GM11168 (cell line): ENCODE data around the gene EHD4.

Source experiments
- in situ Hi-C: fragments of 300-500 bp; cut with MboI; formaldehyde crosslinking; loops from one replicate; pipeline ENCODE4 v1.12.0; 2022; ENCODE audit warnings: low sequenced_read_pairs; ENCODE audit not compliant: unreplicated experiment

The EHD4 gene

GRCh38 chr15:41982133-41982930 is 10.0 kb upstream of the EHD4 start:
- in situ Hi-C loops = no loop called here

- in situ Hi-C loops = no loop called here
Observed at GRCh38 chr15:41981371-41982132, 9.2 kb upstream of the EHD4 start.

DNA sequence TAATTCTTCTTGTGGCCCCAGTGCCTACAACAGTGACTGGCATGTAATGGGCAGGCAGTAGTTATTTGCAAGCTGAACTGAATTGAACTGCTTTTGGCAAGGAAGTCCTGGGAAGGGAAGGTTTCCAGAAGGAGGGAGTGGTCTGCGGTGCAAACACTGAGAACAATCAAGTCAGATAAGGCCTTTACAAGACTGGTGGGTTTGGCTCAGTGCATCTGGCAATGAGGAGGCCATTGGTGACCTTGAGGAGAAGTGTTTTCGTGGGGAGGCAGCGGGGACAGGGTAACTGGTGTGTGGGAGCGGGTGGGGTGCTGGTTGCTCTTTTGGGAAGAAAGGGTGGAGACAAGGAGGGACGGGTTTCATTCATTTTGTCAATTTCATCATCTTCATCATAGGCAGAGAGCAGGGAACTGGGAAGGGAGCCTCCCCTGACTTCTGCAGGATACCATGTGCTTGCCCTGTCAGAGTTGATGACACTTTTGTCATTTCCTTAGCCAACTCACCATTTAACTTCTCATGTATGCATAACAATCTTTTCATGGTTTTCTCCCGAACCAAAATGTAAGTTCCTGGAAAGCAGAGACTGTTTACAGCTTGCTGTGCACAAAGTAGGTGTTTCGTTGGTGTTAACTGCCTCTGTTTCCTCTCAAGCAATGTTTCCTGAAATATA is 8.4 kb upstream of the EHD4 start:
- in situ Hi-C loops = no loop called here

DNA sequence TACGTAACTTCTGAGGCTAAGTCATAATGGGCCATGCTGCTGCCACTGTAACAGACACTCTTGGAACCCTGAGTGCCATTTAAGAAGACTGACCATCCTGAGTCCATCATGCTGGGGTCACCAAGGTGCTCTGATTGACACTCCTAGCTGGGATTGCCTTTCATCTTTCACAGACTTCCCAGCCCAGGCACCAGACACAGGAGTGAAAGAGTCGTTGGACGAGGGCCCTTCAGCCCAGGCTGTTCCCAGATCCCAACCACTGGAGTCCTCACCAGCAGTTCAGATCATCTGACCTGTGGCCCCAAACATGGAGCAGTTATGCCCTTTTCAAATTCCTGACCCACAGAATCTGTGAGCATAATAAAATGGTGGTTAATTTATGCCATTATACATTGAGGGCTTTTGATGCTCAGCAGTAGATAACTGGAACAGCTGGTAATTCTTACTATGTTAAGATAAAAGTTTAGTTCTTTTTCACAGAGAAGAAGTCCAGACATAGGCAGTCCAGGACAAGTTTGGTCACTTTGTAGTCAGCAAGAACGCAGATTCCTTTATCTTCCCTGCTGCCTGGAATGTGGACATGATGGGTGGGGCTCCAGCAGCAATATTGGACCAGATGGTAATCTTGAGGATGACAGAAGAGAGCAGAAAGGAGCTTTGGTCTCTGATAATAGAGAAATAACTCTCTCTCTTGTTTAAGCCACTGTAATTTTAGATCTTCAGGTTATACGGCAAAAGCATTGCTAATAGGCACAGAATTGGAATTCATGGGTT is 7.3 kb upstream of the EHD4 start:
- in situ Hi-C loops = no loop called here

DNA sequence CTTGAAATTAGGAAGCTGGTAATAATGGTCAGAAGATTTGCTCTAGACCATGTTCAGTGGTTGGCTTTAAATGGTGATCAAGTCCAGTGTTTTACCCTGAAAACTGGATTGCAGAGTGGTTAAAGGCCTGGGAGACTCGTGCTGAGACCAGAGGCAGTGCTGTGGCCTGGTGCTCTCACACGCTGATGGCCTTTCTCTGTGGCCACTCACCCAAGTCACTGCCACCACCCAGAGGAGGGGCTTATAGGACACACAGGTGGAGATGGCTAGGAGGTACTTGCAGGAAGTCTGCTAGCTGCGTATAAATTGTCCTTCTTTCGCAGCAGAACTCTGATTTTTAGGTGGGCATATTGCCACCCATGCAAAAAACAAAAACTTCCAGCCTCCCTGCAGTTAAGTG is 6.2 kb upstream of the EHD4 start:
- in situ Hi-C loops = no loop called here

GRCh38 chr15:41977757-41978383 is 5.5 kb upstream of the EHD4 start:
- in situ Hi-C loops = no loop called here

GRCh38 chr15:41975669-41976068 is 3.3 kb upstream of the EHD4 start:
- in situ Hi-C loops = no loop called here

DNA sequence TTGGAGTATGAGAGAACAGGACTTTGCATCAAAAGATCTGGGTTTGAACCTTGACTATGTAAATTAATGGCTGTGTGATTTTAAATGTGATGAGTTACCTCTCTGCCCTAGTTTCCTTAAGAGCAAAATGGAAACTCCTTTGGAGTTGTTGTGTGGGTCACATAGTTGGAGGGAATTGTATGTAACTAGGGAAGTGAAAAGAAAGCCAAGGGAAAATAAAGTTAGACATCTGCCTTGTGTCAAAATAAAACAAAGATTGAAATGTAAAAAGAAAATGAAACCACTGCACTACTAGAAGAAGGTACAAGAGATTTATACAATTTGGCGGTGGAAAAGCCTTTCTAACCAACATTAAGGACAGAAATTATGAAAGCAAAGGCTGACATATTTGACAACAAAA is 1.7 kb upstream of the EHD4 start:
- in situ Hi-C loops = no loop called here

- in situ Hi-C loops = no loop called here
Observed at GRCh38 chr15:41971895-41972252, 483 bp downstream of the EHD4 start.

DNA sequence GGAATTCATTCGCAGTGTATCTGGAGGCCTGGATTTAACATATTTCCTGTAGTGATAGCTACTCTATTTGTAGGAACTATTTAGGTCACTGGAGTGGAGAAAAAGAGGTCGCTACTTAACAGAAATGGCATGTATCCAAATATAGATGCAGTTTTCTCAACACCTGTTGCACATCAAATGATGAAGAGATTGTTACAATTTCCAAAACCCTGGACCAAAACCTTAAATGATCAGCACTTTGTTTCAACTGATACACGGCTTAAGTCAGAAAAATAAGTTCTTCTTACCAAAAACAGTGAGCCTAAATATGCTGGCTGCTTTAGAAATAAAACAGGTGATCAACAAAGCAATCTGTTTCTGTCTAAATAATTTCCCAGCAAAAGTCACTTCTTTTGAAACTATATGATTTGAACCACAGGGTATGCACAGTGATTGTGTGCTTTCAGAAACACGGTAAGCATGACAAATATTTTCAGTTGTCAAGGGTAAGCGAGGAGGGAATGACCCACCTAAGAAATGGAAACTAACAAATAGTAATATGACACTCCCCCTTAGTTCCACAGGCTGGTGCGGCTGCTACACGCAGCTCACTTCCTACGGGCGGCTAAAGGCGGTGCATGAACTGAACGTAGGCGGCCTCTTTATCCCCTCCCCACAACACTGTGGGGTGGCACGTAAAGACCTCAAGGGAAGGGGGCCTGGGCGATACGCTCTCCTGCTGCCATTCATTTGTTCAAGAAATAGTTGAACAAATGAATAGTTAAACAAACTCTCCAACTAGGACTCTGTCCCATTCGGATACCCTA is 1.1 kb downstream of the EHD4 start:
- in situ Hi-C loops = no loop called here

DNA sequence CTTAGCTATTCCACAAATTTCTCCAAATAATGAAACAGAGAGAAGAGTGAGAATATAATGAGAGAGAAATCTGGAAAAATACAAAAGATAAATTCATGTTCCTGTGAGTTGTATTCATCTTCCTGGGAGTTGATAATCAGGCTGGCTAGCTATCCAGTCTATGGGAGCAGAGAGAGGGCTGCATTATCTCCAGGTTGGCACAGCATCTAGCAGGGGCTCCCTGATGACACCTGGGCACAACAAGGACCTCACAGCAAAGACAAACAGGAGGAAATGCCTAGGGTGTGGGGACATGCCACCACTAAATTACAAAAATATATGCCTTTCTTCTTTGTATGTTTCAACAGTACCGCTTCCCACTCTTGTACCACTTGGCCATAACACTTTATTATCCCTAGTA is 1.9 kb downstream of the EHD4 start:
- in situ Hi-C loops = no loop called here

GRCh38 chr15:41969851-41970431 is 2.4 kb downstream of the EHD4 start:
- in situ Hi-C loops = no loop called here

DNA sequence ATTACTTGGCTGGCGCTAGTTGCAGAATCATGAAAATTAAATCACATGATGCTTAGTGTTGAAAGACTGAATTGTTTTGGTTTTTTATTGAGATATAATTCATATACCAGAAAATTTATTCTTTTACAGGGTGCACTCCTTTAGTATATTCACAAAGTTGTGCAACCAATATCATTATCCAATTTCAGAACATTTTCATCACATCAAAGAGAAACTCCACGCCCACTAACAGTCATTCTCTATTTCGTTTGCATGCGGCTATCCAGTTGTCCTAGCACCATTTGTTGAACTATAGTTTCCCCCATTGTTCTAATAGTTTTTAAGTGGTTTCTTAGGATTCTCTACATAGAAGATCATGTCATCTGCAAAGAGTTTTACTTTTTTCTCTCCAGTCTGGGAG is 3.7 kb downstream of the EHD4 start:
- in situ Hi-C loops = no loop called here

DNA sequence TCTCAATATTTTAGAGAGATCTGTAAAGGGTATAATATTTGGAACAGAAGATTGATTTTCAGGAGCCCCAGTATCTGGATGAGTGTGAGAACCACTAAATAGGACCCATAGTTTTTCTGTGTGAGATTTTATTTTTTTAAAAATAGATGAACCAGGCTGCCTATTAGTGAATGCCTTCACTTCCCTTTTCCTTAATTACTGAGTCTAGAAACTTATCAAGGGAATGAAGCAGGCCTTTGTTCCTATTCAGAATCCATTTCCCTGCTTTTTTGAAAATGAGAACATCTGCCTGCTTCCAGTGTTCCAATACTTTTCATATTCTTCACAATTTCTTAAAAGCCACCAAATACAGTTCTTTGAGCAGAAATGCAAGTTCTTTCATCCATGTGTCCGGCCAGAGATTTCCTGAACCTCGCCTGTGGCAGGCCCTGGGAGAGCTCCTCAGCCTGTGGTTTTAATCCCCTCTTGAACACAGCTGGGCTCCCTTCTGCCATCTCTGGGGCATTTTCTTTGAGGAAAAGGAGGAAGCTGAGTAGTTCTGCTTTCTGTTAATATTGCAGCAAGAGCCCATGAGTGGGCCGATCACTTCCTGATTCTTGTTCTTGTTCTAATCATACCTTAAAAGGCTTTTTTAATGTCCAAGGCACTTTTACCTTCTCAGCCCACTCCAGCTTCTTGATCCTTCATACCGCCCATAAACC is 4.7 kb downstream of the EHD4 start:
- in situ Hi-C loops = no loop called here

DNA sequence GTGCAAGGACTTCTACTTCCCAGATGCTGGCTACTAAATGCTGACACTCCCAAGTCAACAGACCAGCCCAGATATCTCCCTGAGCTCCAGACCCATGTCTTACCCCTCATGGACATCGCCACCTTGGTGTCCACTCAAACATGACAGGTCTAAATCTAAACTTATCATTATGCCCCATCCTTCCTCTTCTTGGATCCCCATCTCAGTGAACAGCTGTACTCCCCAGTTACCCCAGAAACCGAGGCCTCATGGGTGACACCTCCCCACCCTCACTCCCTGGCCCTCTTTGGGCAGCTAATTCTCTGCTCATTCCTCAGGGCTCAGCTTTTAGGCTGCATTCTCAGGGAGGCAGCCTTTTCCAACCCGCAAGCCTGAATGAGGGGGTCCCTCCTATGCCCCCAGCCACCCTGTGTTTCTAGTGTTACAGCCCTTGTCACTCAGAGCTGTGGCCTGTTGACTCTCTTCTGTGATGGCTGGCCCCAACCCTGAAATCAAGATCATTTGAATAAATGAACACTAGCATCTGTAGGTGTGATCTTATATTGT is 5.4 kb downstream of the EHD4 start:
- in situ Hi-C loops = no loop called here

GRCh38 chr15:41966414-41966812 is 5.9 kb downstream of the EHD4 start:
- in situ Hi-C loops = no loop called here

DNA sequence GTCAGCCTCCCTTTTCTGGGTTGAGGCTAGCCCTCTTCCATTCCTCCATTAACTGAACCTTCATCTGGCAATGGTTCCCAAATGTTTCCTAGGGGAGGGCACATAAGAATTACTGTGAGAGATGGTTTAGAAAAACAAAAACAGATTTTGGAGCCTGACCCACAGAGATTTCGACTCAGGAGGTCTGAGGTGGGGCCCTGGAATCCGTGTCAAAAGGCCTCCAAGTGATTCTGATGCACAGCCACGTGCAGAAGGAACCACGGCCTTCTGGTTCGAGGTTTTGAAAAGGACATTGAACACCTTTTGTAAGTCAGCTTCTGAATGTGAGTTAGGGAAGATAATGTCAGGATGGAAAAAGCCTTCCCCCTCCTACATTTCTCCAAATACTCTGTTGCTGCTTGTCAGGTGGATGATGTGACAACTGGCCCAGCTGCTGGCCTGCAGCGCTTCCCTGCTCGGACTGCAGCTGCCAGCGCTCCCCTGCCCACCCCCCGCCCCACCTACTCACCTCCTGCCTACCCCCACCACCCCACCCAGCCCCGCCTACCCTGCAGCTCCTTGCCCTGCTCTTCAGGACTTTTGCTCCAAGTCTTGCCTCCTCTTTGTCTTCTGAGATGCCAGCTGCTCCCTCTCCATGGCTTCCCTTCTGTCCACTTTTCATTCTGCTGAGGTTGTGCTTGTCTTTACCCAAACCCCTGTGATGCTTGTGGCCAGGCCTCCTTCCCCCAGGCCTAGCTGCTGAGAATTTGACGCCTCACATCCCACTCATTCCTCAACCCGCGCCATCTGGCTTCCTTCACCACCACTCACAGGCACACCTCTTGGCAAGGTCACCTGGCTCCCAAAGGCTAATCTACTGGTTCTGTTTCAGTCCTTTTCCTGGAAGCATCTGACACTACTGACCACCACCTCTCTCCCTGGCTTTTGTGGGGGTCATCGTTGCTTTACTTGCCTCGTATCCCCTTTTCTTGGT is 6.6 kb downstream of the EHD4 start:
- in situ Hi-C loops = no loop called here
